ENCODE measurements around the gene KIF5C.

DNA sequence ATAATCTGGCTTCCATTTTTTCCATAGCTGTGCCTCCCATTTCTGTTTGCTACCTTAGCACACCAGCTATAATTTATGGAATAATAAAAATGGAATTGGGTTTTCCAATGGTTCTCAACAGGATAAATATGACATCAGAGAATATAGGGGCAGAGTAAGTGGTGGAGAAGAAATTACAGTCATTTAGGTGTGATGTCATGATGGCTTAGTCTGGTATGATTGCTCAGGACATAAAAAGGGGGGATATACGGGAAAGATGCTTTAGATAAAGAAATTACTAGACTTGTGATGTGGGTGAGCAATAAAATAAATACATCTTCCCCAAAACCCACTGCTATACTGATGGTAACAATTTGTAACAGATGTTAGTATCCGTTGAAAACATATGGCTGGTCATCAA, 21.6 kb upstream of the KIF5C start:
- TF ChIP-seq, protein P1, sequence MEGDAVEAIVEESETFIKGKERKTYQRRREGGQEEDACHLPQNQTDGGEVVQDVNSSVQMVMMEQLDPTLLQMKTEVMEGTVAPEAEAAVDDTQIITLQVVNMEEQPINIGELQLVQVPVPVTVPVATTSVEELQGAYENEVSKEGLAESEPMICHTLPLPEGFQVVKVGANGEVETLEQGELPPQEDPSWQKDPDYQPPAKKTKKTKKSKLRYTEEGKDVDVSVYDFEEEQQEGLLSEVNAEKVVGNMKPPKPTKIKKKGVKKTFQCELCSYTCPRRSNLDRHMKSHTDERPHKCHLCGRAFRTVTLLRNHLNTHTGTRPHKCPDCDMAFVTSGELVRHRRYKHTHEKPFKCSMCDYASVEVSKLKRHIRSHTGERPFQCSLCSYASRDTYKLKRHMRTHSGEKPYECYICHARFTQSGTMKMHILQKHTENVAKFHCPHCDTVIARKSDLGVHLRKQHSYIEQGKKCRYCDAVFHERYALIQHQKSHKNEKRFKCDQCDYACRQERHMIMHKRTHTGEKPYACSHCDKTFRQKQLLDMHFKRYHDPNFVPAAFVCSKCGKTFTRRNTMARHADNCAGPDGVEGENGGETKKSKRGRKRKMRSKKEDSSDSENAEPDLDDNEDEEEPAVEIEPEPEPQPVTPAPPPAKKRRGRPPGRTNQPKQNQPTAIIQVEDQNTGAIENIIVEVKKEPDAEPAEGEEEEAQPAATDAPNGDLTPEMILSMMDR (conservative IDR thresholded peaks at IDR 0.05 in 1 of 2, IDR thresholded peaks at IDR 0.05 in 1 of 2; ENCODE audit: low read depth in 1 of 2, low read length in 2 of 2): no peak
- TF ChIP-seq EZH2 (IDR thresholded peaks at IDR 0.05; ENCODE audit: low read length, missing control alignments): no peak

Measured in fibroblast of lung (primary cell).